Endometrial microvascular endothelial cells (primary cell): Measurements from ENCODE around the gene DIO3. TPM values are rescaled to one million over a fixed set of nuclear protein-coding genes. Genes with fewer than 3 reads are reported as not detected.

Experiments
- in situ Hi-C: cut with HindIII; loops from 2 replicates; pipeline ENCODE4 v1.10.0; 2017; ENCODE audit warnings: low sequenced_read_pairs, low pct_unique_long_range_greater_than_20kb; ENCODE audit errors: inconsistent ontology term
- total RNA-seq: library from RNA; depleted of rRNA; stranded (reverse); fragments of >200 nt; gene quantifications from one replicate; pipeline ENCODE4 v1.2.3, GENCODE V29; 2015; ENCODE audit errors: inconsistent ontology term

Gene DIO3
- total RNA-seq, result not detected

DNA sequence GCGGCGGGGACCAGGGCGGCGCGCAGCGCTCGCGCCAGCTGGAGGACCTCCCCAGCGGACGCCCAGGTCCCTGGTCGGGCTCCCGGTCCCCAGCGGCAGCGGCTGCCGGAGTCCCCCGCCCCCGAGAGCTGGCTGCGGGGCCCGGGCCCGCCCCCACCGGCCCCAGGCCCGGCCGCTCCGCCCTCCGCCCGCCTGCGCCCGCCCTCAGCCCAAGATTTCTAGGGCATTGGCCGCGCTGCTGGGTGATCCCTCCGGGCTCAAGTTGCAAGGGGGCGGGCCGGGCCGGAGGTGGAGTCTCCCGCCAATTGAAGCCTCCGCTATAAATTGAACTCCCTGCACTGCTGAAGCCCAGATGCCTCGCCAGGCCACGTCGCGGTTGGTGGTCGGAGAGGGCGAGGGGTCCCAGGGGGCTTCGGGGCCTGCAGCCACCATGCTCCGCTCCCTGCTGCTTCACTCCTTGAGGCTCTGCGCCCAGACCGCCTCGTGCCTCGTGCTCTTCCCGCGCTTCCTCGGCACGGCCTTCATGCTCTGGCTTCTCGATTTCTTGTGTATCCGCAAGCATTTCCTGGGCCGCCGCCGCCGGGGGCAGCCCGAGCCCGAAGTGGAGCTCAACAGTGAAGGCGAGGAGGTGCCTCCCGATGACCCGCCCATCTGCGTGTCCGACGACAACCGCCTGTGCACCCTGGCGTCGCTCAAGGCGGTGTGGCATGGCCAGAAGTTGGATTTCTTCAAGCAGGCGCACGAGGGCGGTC, at the start of gene DIO3:
TSS of gene DIO3 (plus strand) at position 351 of the 752 bp plus-strand sequence.
- in situ Hi-C loops, result no loop called here

GRCh38 chr14:101511620-101512375, 49.5 kb upstream of the DIO3 start:
- in situ Hi-C loops, result no loop called here

DNA sequence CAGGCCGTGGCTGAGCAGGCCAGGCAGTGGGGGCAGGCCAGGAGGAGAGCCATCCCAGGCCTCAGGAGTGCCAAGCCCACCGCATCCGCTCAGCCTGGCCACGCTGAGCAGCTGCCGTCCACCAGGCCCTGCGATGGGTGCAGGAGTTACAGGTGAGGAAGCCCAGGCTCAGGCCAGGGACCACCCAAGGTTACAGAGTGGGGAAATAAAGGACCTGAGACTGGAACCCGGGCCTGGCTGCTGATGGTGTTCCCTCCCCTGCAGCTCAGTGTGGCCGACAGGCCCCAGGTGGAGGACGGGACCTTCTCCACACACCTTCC, 49.0 kb upstream of the DIO3 start:
- in situ Hi-C loops, result no loop called here

- in situ Hi-C loops, result no loop called here
These were observed 47.2 kb upstream of the DIO3 start for GRCh38 chr14:101514136-101514535.

- in situ Hi-C loops, result no loop called here
These were observed 44.9 kb upstream of the DIO3 start for GRCh38 chr14:101516401-101516800.

GRCh38 chr14:101518611-101519473, 42.5 kb upstream of the DIO3 start:
- in situ Hi-C loops, result no loop called here

DNA sequence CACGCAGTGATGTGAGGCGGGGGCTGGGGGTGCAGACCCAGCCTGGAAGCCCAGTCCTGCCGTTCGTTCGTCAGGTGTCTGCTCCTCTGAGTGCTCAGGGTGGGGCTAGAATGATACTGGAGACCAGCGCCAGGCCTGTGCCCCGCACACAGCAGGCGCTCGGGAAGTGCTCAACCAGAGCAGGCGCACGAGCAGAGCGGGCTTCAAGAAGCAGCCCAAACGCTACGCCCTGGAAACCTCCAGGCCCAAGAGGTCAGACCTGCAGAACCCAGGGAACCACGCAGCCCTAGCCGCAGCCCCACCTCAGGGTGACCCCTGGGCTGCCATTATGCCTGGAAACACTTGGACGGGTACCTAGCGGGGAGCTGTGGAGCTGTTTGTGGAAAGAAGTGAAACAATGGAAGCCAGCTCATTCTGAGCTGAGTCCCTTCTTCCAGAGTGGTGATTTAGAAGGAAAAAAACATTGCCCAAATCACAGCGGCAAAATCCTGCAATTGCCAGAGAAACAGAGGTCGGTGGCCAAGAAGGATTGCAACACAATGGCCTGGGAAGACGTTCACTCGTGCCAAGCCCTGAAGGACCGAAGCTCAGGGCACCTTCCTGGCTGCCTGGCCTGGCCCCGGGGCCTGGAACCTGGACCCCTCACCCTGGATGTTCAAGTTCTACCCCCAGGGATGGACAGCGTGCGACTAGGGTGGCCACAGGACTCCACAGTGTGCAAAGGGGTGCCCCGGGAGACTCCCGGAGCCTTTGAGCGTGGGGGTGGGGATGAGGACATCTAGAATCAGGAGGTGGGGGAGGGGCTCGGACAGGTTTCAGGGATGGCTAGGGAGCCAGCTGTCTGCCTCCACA, 40.4 kb upstream of the DIO3 start:
- in situ Hi-C loops, result no loop called here

GRCh38 chr14:101521473-101521915, 39.8 kb upstream of the DIO3 start:
- in situ Hi-C loops, result no loop called here

DNA sequence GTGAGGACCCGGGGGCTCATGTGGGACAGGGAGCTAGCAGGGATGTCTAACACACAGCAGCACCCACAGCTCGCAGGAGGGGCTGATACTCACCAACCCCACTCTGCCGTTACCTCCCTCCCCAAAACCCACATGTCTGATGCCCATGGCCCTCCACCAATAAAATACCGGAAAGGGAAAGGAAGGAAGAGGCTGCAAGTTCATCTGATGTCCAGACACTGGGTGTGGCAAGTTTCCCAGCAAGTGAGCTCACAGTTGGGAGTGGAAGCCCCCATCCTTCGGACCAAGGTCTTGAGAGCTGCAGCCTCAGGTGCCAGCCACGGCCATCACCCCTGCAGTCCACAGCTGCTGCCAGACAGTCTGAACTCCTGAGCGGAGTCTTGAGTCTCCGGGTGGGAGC, 39.3 kb upstream of the DIO3 start:
- in situ Hi-C loops, result no loop called here

DNA sequence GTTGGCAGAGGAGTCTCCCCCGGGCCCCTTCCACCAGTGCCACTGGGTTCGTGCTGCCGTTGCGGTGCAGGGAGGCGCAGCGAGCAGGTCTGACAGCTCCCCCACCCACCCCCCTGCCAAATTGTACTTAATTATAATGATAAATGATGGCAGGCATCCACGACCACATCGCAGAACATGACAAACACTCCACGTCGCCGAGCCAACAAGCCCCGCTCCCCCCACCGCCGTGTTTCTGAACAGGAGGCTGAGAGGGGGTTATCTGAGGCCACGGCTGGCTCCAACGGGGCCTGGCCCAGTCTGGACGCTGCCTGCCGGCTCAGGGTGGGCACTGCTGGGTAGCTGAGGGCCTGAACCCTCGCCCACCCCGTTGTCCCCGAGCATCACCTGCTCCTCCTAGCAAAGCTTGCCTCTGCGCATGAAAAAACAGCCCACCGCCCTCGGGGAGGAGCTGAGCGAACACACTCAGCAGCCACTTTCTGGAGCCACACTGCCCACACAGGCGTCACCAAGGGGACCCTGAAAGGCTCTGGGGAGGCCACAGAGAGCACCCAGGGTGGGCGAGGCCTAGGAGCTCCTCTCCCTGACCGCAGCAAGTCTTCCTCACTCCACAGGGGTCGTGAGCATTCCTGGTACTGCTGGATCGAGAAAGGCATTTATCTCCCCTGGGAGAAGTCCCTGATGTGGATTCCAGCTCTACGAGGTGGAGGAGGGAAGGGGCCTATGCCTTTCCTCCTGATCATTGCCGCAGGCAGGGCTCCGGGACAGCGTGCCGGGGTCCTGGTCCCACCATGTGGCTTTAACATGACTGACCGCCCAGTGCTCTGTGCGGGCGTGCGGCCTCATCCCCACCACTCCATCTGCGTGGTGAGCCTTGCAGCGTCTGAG, 35.4 kb upstream of the DIO3 start:
- in situ Hi-C loops, result no loop called here

- in situ Hi-C loops, result no loop called here
These were observed 33.3 kb upstream of the DIO3 start for GRCh38 chr14:101527987-101528386.

- in situ Hi-C loops, result no loop called here
These were observed 32.2 kb upstream of the DIO3 start for GRCh38 chr14:101529079-101529478.

GRCh38 chr14:101534198-101534597, 27.1 kb upstream of the DIO3 start:
- in situ Hi-C loops, result no loop called here

GRCh38 chr14:101535232-101535631, 26.1 kb upstream of the DIO3 start:
- in situ Hi-C loops, result no loop called here

DNA sequence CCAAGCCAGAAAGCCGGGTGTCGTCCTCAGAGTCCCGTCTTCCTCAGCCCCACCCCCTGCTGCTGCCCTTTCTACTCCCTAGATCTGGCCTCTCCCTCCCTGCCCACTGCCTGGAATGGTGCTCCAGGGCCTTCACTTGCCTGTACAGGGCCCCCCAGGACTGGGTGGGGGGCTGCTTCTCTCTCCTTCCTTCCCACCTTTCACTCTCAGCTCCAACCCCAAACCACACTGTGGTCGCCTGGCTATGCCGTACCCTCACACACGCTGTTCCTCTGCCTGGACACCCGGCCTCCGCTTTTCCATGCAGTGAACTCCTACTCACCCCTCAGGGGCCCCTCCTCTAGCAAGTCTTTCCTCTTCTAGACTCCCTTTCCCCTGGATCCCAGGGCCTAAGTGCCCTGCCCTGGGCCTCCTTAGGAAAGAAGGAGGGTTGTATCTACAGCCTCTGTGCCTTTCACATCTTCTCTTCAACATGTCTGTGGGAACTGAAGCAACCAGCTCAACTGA, 25.5 kb upstream of the DIO3 start:
- in situ Hi-C loops, result no loop called here

GRCh38 chr14:101537286-101537685, 24.0 kb upstream of the DIO3 start:
- in situ Hi-C loops, result no loop called here

- in situ Hi-C loops, result no loop called here
These were observed 22.4 kb upstream of the DIO3 start for GRCh38 chr14:101538878-101539277.

- in situ Hi-C loops, result no loop called here
These were observed 21.4 kb upstream of the DIO3 start for GRCh38 chr14:101539880-101540279.
